COLO668 (cell line): ENCODE data around the gene KANK4.

ENCODE experiments used
- DNase-seq: peaks from one replicate; lab custom pipeline; 2025; ENCODE audit not compliant: unreplicated experiment; lab: John Stamatoyannopoulos, UW

The KANK4 gene

GRCh38 chr1:62318756-62319544 is at the start of gene KANK4:
Gene KANK4, minus strand, starts transcription at chr1:62319434. Its CDS starts 37,870 bp downstream, at chr1:62281564.
- DNase-seq = peak; percentile 84

DNA sequence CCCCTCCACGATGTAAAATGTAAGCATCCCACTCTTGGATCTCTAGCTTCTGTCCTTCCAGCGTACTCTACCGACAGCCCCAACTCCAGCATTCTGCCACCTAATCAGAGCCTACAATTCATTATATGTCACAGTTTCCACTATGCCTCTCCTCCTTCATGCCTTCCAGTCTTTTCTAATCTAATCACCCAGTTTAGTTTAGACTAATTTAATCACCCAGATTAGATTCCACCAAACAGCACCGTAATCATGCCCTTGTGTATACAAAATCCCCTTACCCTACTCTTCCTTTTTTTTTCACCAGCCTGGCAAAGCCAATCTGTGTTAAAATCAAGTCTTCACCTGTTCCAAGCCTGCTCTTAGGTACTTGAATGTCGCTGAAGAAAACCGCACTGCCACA is 49.8 kb upstream of the KANK4 start:
- DNase-seq = no peak

- no peak for DNase-seq
These were observed 47.8 kb upstream of the KANK4 start for GRCh38 chr1:62367005-62367557.

DNA sequence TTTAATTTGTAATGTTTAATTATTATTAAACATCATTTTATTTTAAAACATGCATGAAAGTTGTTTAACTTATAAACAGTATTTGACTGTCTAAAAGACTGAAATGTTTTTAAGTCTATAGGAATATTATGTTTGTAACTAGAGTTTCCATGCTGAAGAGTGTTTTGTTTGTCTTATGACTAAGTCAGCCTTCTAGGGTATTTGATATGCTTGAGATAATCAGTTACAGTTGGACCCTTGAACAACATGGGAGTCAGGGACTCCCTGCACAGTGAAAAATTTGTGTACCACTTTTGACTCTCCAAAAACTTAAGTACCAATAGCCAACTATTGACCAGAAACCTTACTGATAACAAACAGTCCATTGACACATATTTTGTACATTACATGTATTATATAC is 45.5 kb upstream of the KANK4 start:
- no peak for DNase-seq

GRCh38 chr1:62362926-62363325 is 43.7 kb upstream of the KANK4 start:
- DNase-seq = peak; percentile 65

- peak; percentile 85 for DNase-seq
These were observed 43.1 kb upstream of the KANK4 start for GRCh38 chr1:62362061-62362917.

DNA sequence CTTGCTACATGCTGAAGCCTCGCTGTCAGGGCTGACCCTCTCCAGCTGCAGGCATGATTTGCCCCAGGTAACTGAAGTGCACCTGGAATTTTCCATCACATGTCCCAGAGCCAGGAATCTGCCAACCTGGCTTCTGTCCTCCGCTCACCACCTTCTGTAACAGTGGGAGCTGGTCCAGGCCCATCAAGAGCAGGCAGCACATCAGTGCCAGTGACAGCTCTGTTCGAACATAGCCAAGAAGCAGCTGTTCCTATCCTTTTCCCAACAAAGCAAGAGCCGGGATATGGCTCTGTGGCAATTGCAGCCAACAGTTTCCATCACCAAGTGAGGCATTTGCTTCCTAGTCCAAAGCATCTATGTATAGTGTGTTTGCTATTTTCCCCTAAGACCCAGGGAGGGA is 42.2 kb upstream of the KANK4 start:
- no peak for DNase-seq

DNA sequence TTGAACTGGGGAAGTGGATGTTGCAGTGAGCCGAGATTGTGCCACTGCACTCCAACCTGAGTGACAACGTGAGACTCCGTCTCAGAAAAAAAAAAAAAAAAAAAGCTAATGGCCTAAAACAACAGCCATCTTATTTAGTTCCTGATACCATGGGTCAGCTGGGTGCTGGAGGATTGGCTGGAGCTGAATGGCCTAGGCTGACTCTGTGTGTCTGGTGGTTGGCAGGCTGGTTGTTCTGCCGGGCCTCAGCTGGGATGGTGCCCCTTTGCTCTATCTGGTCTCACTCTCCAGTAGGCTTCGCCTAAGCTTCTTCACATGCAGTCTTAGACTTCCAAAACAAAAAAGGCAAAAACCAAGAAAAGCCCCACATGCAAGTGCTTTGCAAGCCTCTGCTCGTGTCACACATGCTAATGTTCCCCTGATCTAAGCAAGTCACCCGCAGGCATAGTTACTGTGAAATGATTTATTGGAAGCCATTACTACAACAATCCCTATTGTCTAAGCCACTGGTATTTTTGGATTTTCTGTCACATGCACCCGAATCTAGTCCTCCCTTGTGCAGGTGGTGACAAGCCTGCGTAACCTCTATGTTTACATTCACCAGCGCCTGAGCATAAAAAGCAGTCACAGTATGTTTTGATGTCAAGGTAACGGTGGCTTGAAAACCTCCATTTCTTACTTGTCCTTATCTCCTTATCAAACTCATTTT is 39.6 kb upstream of the KANK4 start:
- peak; percentile 88 for DNase-seq

GRCh38 chr1:62357916-62358315 is 38.7 kb upstream of the KANK4 start:
- DNase-seq = no peak

DNA sequence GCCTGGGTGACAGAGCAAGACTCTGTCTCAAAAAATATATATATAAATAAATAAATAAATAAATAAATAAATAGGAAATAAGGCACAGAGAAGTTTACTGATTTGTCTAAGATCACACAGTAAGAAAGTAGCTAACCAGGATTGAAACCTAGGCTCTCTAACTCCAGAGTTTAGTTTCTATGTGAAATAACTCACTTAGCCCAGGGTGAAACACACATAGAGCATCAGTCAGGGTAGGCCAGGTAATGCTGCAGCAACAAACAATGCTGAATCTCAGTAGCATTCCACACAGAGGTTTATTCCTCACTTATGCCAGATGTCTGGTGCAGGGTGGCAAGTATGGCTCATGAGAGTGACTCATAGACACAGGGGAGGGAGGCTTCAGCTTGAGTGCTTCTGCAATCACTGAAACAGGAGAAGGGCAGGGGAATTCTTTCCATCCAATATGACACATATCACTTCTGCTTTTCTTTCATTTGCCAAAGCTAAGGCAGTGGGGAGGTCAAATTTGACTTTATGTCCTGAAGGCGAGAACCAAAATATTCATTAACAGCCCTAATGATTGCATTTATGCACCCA is 37.1 kb upstream of the KANK4 start:
- DNase-seq = peak; percentile 62

GRCh38 chr1:62355095-62355494 is 35.9 kb upstream of the KANK4 start:
- no peak for DNase-seq

- no peak for DNase-seq
These were observed 34.6 kb upstream of the KANK4 start for GRCh38 chr1:62353853-62354252.

GRCh38 chr1:62352387-62352786 is 33.2 kb upstream of the KANK4 start:
- DNase-seq = no peak

GRCh38 chr1:62349470-62350233 is 30.4 kb upstream of the KANK4 start:
- DNase-seq = no peak

DNA sequence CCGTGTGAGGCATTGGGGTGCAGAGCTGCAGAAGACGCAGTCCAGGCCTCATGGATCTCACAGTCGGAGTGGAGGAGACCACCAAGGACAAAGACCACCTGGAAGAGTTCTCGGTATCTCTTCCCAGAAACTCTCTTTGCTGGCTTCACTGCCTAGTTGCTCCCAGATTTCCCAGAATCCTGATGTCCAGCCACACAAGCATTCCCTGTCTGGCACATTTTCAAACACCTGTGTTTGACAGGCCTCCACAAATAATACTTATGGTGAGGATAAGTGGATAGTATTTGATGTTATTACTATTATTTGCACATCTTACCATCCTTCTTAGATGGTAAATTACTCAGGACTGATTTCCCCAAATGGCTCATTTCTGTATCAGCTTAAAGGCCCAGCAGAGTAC is 27.7 kb upstream of the KANK4 start:
- DNase-seq = no peak

GRCh38 chr1:62343911-62344310 is 24.7 kb upstream of the KANK4 start:
- DNase-seq = no peak

GRCh38 chr1:62342270-62342669 is 23.0 kb upstream of the KANK4 start:
- no peak for DNase-seq

DNA sequence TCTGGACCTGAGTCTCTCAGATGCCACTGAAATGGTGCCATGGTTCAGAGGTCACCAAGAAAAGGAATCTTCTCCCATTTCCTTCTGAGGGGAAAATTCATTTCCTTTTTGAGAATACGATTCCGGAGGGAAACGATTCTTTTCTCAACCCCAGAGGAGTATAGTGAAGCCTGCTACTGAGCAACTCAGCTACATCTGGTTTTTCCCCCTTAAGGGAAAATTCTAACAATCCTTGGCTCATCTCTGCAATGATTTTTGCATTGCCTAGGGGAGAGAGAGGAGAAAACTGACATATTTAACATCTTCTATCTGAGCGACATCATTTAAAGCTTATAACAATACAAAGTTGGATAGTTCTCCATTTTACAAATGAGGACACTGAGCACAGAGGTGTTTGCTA is 22.4 kb upstream of the KANK4 start:
- no peak for DNase-seq

- DNase-seq = no peak
These were observed 21.9 kb upstream of the KANK4 start for GRCh38 chr1:62341089-62341488.
